ENCODE results near the gene PCDHB5. TPM values are rescaled to one million over a fixed set of nuclear protein-coding genes. Genes with fewer than 3 reads are reported as not detected.
A peak's percentile ranks its signal among the peaks of the same experiment; 100 is the strongest.
"Not testable (repeated sequence)": the region's sequence is repeated elsewhere in the genome, so short reads cannot be mapped to it uniquely, and the experiment has no call there.

Gene PCDHB5
- total RNA-seq, 1 experiment from 2014 or later, result 0.07 TPM

DNA sequence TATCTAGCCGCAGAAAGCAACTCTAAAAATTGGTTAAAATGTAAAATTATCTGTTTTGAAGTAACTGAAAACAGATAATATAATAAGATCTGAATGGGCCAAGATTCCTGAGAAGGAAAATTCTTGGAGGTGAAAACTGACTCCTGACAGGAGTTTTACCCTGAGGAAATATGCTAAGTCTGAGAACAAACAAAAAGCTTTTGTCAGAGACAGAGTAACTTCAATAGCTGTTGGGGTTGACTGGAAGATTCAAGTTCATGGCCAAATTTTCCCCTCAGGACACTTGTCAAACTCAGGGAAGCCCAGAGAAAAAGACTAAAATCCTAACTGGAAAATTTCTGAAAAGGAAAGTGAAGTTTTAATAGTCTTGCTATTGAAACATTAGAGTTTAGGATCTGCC lies 7.7 kb upstream of the PCDHB5 start:
- no peak overlapping the region for H3K4me3 ChIP-seq (ENCODE audit: insufficient read depth, low read depth, low read length)
- no peaks in the 10 kb centered on the region for H3K36me3 ChIP-seq (replicated peaks; ENCODE audit: control insufficient read depth, insufficient read depth, low read length)
- no peaks in the 10 kb centered on the region for H3K27me3 ChIP-seq (ENCODE audit: control insufficient read depth, insufficient read depth, low read length)
- no peak for DNase-seq

DNA sequence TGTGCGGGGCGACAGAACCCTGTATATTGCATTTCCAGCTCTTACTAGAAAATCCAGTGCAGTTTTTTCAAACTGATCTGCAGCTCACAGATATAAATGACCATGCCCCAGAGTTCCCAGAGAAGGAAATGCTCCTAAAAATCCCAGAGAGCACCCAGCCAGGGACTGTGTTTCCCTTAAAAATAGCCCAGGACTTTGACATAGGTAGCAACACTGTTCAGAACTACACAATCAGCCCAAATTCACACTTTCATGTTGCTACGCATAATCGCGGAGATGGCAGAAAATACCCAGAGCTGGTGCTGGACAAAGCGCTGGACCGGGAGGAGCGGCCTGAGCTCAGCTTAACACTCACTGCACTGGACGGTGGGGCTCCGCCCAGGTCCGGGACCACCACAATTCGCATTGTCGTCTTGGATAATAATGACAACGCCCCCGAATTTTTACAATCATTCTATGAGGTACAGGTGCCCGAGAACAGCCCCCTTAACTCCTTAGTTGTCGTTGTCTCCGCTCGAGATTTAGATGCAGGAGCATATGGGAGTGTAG lies 786 bp downstream of the PCDHB5 start:
- Histone ChIP-seq H3K27me3 (ENCODE audit: control insufficient read depth, insufficient read depth, low read length) (no peaks in the 10 kb centered on the region), H3K36me3 (replicated peaks; ENCODE audit: control insufficient read depth, insufficient read depth, low read length) (no peaks in the 10 kb centered on the region), H3K4me3 (ENCODE audit: insufficient read depth, low read depth, low read length) (peak overlapping the region; percentile 44; the same call in 1 of the 2 replicates)
- DNase-seq, result no peak

DNA sequence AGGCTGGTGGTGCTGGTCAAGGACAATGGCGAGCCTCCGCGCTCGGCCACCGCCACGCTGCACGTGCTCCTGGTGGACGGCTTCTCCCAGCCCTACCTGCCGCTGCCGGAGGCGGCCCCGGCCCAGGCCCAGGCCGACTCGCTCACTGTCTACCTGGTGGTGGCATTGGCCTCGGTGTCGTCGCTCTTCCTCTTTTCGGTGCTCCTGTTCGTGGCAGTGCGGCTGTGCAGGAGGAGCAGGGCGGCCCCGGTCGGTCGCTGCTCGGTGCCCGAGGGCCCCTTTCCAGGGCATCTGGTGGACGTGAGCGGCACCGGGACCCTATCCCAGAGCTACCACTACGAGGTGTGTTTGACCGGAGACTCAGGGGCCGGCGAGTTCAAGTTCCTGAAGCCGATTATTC lies 2.3 kb downstream of the PCDHB5 start:
- not testable (repeated sequence) for H3K4me3 ChIP-seq (ENCODE audit: insufficient read depth, low read depth, low read length); H3K36me3 ChIP-seq (replicated peaks; ENCODE audit: control insufficient read depth, insufficient read depth, low read length); H3K27me3 ChIP-seq (ENCODE audit: control insufficient read depth, insufficient read depth, low read length); DNase-seq

DNA sequence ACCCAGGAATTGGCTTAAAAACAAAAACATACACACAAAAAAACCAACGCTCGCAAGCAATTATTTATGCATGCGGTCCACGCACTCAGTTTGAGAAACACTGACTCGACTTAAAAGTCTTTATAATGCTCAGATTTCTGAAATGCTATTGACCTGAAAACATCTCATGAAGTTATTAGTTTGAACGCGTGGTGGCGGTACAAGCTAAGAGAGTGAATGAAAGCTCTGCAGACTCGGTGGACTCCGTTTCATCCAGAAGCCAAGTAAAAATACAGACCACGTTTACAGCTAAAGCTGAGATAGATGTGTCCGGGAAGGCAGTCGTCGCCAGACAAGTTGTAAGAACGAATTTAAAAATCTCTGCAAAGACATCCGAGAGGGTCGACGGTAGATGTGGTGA lies 14.8 kb downstream of the PCDHB5 start, which contains the start of gene PCDHB6:
Gene PCDHB6, plus strand, starts transcription at position 246 of the 400 bp plus-strand sequence. CDS start 201 bp downstream, outside the sequence.
- H3K27me3 ChIP-seq (ENCODE audit: control insufficient read depth, insufficient read depth, low read length), result no peaks in the 10 kb centered on the region
- no peaks in the 10 kb centered on the region for H3K36me3 ChIP-seq (replicated peaks; ENCODE audit: control insufficient read depth, insufficient read depth, low read length)
- peak; percentile 70 for DNase-seq
- H3K4me3 ChIP-seq (ENCODE audit: insufficient read depth, low read depth, low read length), result no peak within 1 kb of the TSS

DNA sequence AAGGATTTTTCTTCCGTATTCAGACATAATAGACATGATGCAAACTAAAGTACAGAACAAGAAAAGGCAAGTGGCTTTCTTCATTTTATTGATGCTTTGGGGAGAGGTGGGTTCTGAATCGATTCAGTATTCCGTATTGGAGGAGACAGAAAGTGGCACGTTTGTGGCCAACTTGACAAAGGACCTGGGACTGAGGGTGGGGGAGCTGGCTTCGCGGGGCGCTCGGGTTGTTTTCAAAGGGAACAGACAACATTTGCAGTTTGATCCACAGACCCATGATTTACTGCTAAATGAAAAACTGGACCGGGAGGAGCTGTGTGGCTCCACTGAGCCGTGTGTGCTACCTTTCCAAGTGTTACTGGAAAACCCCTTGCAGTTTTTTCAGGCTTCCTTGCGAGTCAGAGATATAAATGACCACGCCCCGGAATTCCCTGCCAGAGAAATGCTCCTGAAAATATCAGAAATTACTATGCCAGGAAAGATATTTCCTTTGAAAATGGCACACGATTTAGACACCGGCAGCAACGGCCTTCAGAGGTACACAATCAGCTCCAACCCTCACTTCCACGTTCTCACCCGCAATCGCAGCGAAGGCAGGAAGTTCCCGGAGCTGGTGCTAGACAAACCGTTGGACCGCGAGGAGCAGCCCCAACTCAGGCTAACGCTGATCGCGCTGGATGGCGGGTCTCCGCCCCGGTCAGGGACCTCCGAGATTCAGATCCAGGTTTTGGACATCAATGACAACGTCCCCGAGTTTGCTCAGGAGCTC lies 15.4 kb downstream of the PCDHB5 start:
- Histone ChIP-seq H3K27me3 (ENCODE audit: control insufficient read depth, insufficient read depth, low read length) (no peaks in the 10 kb centered on the region), H3K36me3 (replicated peaks; ENCODE audit: control insufficient read depth, insufficient read depth, low read length) (no peaks in the 10 kb centered on the region), H3K4me3 (ENCODE audit: insufficient read depth, low read depth, low read length) (no peak overlapping the region)
- DNase-seq, result no peak

DNA sequence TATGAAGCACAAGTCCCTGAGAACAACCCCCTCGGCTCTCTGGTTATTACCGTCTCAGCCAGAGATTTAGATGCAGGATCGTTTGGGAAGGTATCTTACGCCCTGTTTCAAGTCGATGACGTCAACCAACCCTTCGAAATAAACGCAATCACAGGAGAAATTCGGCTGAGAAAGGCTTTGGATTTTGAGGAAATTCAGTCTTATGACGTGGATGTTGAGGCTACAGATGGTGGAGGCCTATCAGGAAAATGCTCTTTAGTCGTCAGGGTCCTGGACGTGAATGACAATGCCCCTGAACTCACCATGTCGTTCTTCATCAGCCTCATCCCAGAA lies 16.0 kb downstream of the PCDHB5 start:
- Histone ChIP-seq H3K36me3 (replicated peaks; ENCODE audit: control insufficient read depth, insufficient read depth, low read length) (no peaks in the 10 kb centered on the region), H3K4me3 (ENCODE audit: insufficient read depth, low read depth, low read length) (no peak overlapping the region), H3K27me3 (ENCODE audit: control insufficient read depth, insufficient read depth, low read length) (no peaks in the 10 kb centered on the region)
- DNase-seq, result no peak

DNA sequence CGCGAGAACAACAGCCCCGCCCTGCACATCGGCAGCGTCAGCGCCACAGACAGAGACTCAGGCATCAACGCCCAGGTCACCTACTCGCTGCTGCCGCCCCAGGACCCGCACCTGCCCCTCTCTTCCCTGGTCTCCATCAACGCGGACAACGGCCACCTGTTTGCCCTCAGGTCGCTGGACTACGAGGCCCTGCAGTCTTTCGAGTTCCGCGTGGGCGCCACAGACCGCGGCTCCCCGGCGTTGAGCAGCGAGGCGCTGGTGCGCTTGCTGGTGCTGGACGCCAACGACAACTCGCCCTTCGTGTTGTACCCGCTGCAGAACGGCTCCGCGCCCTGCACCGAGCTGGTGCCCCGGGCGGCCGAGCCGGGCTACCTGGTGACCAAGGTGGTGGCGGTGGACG lies 16.6 kb downstream of the PCDHB5 start:
- H3K4me3 ChIP-seq (ENCODE audit: insufficient read depth, low read depth, low read length); H3K27me3 ChIP-seq (ENCODE audit: control insufficient read depth, insufficient read depth, low read length); DNase-seq; H3K36me3 ChIP-seq (replicated peaks; ENCODE audit: control insufficient read depth, insufficient read depth, low read length): not testable (repeated sequence)

DNA sequence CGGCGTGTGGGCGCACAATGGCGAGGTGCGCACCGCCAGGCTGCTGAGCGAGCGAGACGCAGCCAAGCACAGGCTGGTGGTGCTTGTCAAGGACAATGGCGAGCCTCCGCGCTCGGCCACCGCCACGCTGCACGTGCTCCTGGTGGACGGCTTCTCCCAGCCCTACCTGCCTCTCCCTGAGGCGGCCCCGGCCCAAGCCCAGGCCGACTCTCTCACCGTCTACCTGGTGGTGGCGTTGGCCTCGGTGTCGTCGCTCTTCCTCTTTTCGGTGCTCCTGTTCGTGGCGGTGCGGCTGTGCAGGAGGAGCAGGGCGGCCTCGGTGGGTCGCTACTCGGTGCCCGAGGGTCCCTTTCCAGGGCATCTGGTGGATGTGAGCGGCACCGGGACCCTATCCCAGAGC lies 17.1 kb downstream of the PCDHB5 start:
- not testable (repeated sequence) for DNase-seq; H3K4me3 ChIP-seq (ENCODE audit: insufficient read depth, low read depth, low read length)

DNA sequence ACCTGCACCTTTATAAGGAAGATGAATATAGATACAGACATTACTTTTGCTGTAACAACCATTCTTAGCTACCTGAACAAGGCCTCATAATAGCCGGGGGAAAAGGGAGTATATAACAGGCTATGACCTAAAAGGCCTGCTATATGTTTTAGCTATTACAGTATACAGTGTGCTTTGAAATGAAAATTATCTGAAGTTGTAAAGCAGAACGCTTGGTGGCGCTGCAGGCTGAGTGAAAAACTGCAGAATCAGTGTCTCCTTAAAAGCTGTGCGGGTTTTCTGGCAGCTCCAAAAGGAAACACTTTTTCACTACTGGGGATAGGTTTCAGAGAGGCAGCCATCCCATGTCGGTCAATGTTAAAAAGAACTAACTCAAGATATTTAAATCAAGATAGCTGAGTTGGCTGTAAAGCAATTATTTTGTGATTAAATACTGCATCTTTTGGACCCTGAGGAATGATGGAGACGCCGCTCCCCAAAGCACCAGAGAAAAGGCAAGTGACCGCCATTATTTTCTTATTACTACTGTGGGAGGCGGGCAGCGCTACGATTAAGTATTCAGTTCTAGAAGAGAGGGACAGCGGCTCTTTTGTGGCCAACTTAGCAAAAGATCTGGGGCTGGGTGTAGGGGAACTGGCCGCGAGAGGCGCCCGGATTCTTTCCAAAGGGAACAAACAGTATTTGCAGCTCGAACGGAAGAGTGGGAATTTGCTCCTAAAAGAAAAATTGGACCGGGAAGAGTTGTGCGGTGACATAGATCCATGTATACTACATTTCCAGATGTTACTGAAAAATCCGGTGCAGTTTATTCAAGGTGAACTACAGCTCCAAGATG lies 20.8 kb downstream of the PCDHB5 start:
- Histone ChIP-seq H3K4me3 (ENCODE audit: insufficient read depth, low read depth, low read length) (no peak overlapping the region), H3K36me3 (replicated peaks; ENCODE audit: control insufficient read depth, insufficient read depth, low read length) (no peaks in the 10 kb centered on the region), H3K27me3 (ENCODE audit: control insufficient read depth, insufficient read depth, low read length) (no peaks in the 10 kb centered on the region)
- DNase-seq, result peak; percentile 67

More for the DNA sequence above, 17.1 kb downstream of the PCDHB5 start:
- H3K27me3 ChIP-seq (ENCODE audit: control insufficient read depth, insufficient read depth, low read length); H3K36me3 ChIP-seq (replicated peaks; ENCODE audit: control insufficient read depth, insufficient read depth, low read length): not testable (repeated sequence)

DNA sequence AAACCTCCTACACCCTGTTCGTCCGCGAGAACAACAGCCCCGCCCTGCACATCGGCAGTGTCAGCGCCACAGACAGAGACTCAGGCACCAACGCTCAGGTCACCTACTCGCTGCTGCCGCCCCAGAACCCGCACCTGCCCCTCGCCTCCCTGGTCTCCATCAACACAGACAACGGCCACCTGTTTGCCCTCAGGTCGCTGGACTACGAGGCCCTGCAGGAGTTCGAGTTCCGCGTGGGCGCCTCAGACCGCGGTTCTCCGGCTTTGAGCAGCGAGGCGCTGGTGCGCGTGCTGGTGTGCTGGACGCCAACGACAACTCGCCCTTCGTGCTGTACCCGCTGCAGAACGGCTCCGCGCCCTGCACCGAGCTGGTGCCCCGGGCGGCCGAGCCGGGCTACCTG lies 22.4 kb downstream of the PCDHB5 start:
- H3K36me3 ChIP-seq (replicated peaks; ENCODE audit: control insufficient read depth, insufficient read depth, low read length); H3K27me3 ChIP-seq (ENCODE audit: control insufficient read depth, insufficient read depth, low read length); DNase-seq; H3K4me3 ChIP-seq (ENCODE audit: insufficient read depth, low read depth, low read length): not testable (repeated sequence)

DNA sequence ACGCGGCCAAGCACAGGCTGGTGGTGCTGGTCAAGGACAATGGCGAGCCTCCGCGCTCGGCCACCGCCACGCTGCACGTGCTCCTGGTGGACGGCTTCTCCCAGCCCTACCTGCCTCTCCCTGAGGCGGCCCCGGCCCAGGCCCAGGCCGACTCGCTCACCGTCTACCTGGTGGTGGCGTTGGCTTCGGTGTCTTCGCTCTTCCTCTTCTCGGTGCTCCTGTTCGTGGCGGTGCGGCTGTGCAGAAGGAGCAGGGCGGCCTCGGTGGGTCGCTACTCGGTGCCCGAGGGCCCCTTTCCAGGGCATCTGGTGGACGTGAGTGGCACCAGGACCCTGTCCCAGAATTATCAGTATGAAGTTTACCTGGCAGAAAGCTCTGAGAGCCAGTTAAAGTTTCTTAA lies 22.9 kb downstream of the PCDHB5 start:
- H3K27me3 ChIP-seq (ENCODE audit: control insufficient read depth, insufficient read depth, low read length); DNase-seq; H3K36me3 ChIP-seq (replicated peaks; ENCODE audit: control insufficient read depth, insufficient read depth, low read length); H3K4me3 ChIP-seq (ENCODE audit: insufficient read depth, low read depth, low read length): not testable (repeated sequence)

DNA sequence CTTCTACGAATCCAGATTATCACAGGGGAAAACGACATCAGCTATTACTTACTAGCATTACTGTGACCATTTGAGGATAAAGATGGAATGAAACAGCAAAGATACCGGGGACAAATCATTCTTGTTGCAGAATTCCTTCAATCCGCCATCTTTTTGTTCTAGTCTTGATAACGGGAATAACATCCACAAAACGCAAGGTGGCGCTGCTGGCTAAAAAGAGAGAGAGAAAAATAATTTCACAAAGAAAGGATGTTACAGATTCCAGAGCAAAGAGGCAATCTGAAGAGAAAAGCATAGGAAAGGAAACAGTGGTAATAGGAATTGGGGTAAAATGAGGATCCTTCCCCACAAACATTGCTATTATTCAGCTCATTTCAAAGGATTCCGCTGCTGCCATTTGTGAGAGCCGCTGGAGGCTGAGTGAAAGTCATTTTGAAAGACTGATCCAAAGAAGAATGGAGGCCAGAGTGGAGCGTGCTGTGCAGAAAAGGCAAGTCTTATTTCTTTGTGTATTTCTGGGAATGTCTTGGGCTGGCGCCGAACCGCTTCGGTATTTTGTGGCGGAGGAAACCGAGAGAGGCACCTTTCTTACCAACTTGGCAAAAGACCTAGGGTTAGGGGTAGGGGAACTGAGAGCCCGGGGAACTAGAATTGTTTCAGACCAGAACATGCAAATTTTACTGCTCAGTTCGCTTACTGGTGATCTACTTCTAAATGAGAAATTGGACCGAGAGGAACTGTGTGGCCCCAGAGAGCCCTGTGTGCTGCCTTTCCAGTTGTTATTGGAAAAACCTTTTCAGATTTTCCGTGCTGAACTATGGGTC lies 37.6 kb downstream of the PCDHB5 start, which contains the start of gene PCDHB7:
Gene PCDHB7, plus strand, starts transcription at position 264 of the 824 bp plus-strand sequence. Its CDS starts 192 bp downstream, at position 456.
- H3K36me3 ChIP-seq (replicated peaks; ENCODE audit: control insufficient read depth, insufficient read depth, low read length), result no peaks in the 10 kb centered on the region
- H3K27me3 ChIP-seq (ENCODE audit: control insufficient read depth, insufficient read depth, low read length), result no peaks in the 10 kb centered on the region
- H3K4me3 ChIP-seq (ENCODE audit: insufficient read depth, low read depth, low read length), result no peak within 1 kb of the TSS
- peak; percentile 76 for DNase-seq

DNA sequence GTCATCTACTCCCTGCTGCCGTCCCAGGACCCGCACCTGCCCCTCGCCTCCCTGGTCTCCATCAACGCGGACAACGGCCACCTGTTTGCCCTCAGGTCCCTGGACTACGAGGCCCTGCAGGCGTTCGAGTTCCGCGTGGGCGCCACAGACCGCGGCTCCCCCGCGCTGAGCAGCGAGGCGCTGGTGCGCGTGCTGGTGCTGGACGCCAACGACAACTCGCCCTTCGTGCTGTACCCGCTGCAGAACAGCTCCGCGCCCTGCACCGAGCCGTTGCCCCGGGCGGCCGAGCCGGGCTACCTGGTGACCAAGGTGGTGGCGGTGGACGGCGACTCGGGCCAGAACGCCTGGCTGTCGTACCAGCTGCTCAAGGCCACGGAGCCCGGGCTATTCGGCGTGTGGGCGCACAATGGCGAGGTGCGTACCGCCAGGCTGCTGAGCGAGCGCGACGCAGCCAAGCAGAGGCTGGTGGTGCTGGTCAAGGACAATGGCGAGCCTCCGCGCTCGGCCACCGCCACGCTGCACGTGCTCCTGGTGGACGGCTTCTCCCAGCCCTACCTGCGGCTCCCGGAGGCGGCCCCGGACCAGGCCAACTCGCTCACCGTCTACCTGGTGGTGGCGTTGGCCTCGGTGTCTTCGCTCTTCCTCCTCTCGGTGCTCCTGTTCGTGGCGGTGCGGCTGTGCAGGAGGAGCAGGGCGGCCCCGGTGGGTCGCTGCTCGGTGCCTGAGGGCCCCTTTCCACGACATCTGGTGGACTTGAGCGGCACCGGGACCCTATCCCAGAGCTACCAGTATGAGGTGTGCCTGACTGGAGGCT lies 39.5 kb downstream of the PCDHB5 start:
- not testable (repeated sequence) for H3K4me3 ChIP-seq (ENCODE audit: insufficient read depth, low read depth, low read length); H3K27me3 ChIP-seq (ENCODE audit: control insufficient read depth, insufficient read depth, low read length); H3K36me3 ChIP-seq (replicated peaks; ENCODE audit: control insufficient read depth, insufficient read depth, low read length); DNase-seq
